HepG2 (cell line): ENCODE results near the gene AXIN2. TPM values are rescaled to one million over a fixed set of nuclear protein-coding genes. Genes with fewer than 3 reads are reported as not detected.

Experiments used
- ADNP ChIP-seq: sonication (generic); formaldehyde crosslinking; IDR thresholded peaks from 2 replicates; pipeline ENCODE4 v1.4.0; 2020; ENCODE audit warnings: missing genetic modification reagents
- ASH2L ChIP-seq: fragments of 300-600, 200-600 bp; sonication (generic); IDR thresholded peaks from 2 replicates; pipeline ENCODE4 v1.7.0; 2017; ENCODE audit warnings: low read depth, mild to moderate bottlenecking, moderate library complexity, mixed read lengths, low read length; ENCODE audit not compliant: insufficient read length
- ELF3 ChIP-seq: IDR thresholded peaks from 2 replicates; pipeline ENCODE4 v1.6.1; 2016; ENCODE audit warnings: missing genetic modification reagents, missing compliant biosample characterization
- FOSL1 ChIP-seq: sonication (generic); formaldehyde crosslinking; IDR thresholded peaks from 2 replicates; pipeline ENCODE4 v1.9.0; 2021; ENCODE audit warnings: missing genetic modification reagents, borderline replicate concordance
- KLF13 ChIP-seq: sonication (generic); formaldehyde crosslinking; IDR thresholded peaks from 2 replicates; pipeline ENCODE4 v1.4.0; 2020; ENCODE audit warnings: mild to moderate bottlenecking, missing genetic modification reagents
- KLF16 ChIP-seq, 2 experiments: sonication (generic) in 1 of 2; formaldehyde crosslinking in 1 of 2; IDR thresholded peaks; 2 replicates each; pipeline versions ENCODE4 v1.6.1 to v1.8.0; 2016 to 2023; ENCODE audit warnings: missing genetic modification reagents in 2 of 2, missing compliant biosample characterization in 1 of 2
- MYNN ChIP-seq: sonication (generic); formaldehyde crosslinking; IDR thresholded peaks from 2 replicates; pipeline ENCODE4 v1.4.0; 2020; ENCODE audit warnings: mild to moderate bottlenecking, low read depth, missing genetic modification reagents
- SALL1 ChIP-seq: sonication (generic); formaldehyde crosslinking; IDR thresholded peaks from 2 replicates; pipeline ENCODE4 v1.8.0; 2022; ENCODE audit warnings: mild to moderate bottlenecking, missing genetic modification reagents
- SALL2 ChIP-seq: sonication (generic); formaldehyde crosslinking; IDR thresholded peaks from 2 replicates; pipeline ENCODE4 v1.8.1; 2023; ENCODE audit warnings: mild to moderate bottlenecking, missing genetic modification reagents, inconsistent platforms
- SIX4 ChIP-seq: sonication (generic); formaldehyde crosslinking; IDR thresholded peaks from 2 replicates; pipeline ENCODE4 v1.4.0; 2020; ENCODE audit warnings: missing genetic modification reagents
- ZIK1 ChIP-seq: sonication (generic); formaldehyde crosslinking; IDR thresholded peaks from 2 replicates; pipeline ENCODE4 v1.5.0; 2020; ENCODE audit warnings: mild to moderate bottlenecking, low read depth, missing genetic modification reagents, borderline replicate concordance
- ZKSCAN1 ChIP-seq: fragments of 150-350 bp; IDR thresholded peaks from 2 replicates; pipeline ENCODE4 v1.6.1; 2014; ENCODE audit warnings: low read length
- ZMAT3 ChIP-seq: sonication (generic); formaldehyde crosslinking; conservative IDR thresholded peaks from 2 replicates; pipeline ENCODE4 v1.7.0; 2021; ENCODE audit warnings: missing genetic modification reagents
- ZNF605 ChIP-seq: sonication (generic); formaldehyde crosslinking; IDR thresholded peaks from 2 replicates; pipeline ENCODE4 v1.8.0; 2022; ENCODE audit warnings: mild to moderate bottlenecking, missing genetic modification reagents
- ZNF768 ChIP-seq: sonication (generic); formaldehyde crosslinking; IDR thresholded peaks from 2 replicates; pipeline ENCODE4 v1.4.0; 2020; ENCODE audit warnings: missing genetic modification reagents
- ZNF792 ChIP-seq: IDR thresholded peaks from 2 replicates; pipeline ENCODE4 v1.6.1; 2016
- ZSCAN21 ChIP-seq: sonication (generic); formaldehyde crosslinking; IDR thresholded peaks from 2 replicates; pipeline ENCODE4 v1.8.0; 2022; ENCODE audit warnings: mild to moderate bottlenecking, missing genetic modification reagents, moderate library complexity, borderline replicate concordance
- polyA plus RNA-seq, 8 experiments: library from polyadenylated mRNA; depleted of rRNA in 3 of 8; stranded (reverse) in 7 of 8; unstranded in 1 of 8; fragments of >200 nt; fragmentation: Illumina TruSeq in 4 of 8; extraction: Trizol in 4 of 8; gene quantifications; 2 replicates each; pipeline versions ENCODE4 v1.2.1 to v1.2.3, GENCODE V29; 2011 to 2016; ENCODE audit warnings: low read depth in 4 of 8, missing spikeins in 1 of 8, mixed read lengths in 1 of 8; ENCODE audit not compliant: insufficient read depth in 1 of 8
- total RNA-seq, 5 experiments: library from RNA; depleted of rRNA; stranded (reverse); fragments of >200 nt; fragmentation: Illumina TruSeq; extraction: Trizol; gene quantifications; 2 replicates each; pipeline ENCODE4 v1.2.3, GENCODE V29; 2016; ENCODE audit warnings: low read depth in 1 of 5
- TF ChIP-seq, protein P1 (sequence below), 2 experiments: sonication (generic) in 1 of 2; formaldehyde crosslinking in 1 of 2; IDR thresholded peaks; 2 replicates each; pipeline versions ENCODE4 v1.4.0 to v1.6.1; 2018 to 2020; ENCODE audit warnings: missing genetic modification reagents in 2 of 2, borderline replicate concordance in 1 of 2, low read depth in 1 of 2, mild to moderate bottlenecking in 1 of 2, missing biosample characterization in 1 of 2
- TF ChIP-seq, protein P2 (sequence below): sonication (generic); formaldehyde crosslinking; IDR thresholded peaks from 2 replicates; pipeline ENCODE4 v1.8.0; 2022; ENCODE audit warnings: mild to moderate bottlenecking, missing genetic modification reagents
- TF ChIP-seq, protein P3 (sequence below): sonication (generic); formaldehyde crosslinking; IDR thresholded peaks from 2 replicates; pipeline ENCODE4 v1.4.0; 2020; ENCODE audit warnings: missing genetic modification reagents, borderline replicate concordance
- TF ChIP-seq, protein P4 (sequence below): IDR thresholded peaks from 2 replicates; pipeline ENCODE4 v1.6.1; 2016; ENCODE audit warnings: low read depth, borderline replicate concordance

AXIN2 gene
- total and polyA plus RNA-seq, 2 of the 13 experiments (the other 11 are each of a cell fraction or from before 2014, with no cell fraction given) = 58.6 to 63.4 TPM

DNA sequence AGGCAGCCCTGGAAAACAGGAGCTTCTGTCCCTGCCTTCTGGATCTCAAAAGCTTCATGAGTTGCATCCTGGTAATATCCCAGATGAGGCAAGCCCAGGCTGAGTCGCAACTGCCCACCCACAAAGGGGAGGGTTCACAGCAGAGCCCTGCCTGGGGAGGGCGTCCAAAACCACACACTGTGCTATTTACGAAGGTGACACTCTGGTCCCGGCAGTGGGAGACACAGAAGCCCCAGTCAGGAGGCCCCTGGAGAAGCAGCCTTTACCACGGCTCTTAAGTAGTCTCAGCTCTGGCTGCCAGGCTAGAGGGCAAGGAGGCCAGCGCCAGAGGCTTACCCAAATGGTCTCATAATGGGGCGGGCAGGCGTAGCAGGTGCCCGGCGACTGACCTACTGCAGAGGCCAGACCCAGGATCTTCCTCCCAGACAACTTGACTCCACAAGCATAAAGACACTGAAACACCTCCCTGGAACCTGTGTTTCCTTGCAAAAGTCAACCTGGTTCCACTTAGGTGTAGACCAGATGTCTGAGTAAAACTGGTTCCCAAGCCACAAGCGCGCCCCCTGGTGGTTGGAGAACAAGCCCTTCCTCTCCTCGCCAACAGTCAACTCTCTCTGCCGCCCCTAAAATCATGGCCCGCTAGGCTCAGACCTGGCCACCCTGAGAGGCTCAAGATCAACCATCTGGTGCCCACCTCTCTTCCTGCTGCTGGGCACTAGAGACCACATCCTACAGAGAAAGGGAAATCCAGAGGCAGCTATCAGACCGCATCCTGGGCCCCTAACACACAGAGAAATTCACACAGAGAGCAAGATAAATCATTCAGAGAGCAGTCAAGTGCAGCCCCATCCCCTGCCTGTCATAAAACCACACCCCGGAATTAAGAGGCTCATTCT lies 5.2 kb downstream of the AXIN2 start (continued):
- TF ChIP-seq ASH2L (peak; percentile 43), ZMAT3 (CRISPR knock-in tag) (peak; percentile 42; the same call in 1 of the 2 replicates), ZSCAN21 (CRISPR knock-in tag) (0 out of 2 replicates have a peak, but pooled peaks have one; percentile 32), ZNF768 (CRISPR knock-in tag) (no peak; the same call in 1 of the 2 replicates), SIX4 (CRISPR knock-in tag) (no peak), ADNP (no peak), ZNF792 (CRISPR knock-in tag) (0 out of 2 replicates have a peak, but pooled peaks have one; percentile 10), SALL1 (CRISPR knock-in tag) (peak; percentile 55), FOSL1 (CRISPR knock-in tag) (no peak), ZNF605 (CRISPR knock-in tag) (peak; percentile 47; the same call in 1 of the 2 replicates), SALL2 (0 out of 2 replicates have a peak, but pooled peaks have one; percentile 17), ZIK1 (CRISPR knock-in tag) (0 out of 2 replicates have a peak, but pooled peaks have one; percentile 55), ELF3 (CRISPR knock-in tag) (peak; percentile 47; the same call in 1 of the 2 replicates), ZKSCAN1 (0 out of 2 replicates have a peak, but pooled peaks have one; percentile 8), KLF13 (CRISPR knock-in tag) (peak; percentile 58; the same call in 1 of the 2 replicates), KLF16 (CRISPR knock-in tag; IDR thresholded peaks at IDR 0.05) (peak in 1 of 2 experiments; percentile 64; a peak in 1 of 4 replicates), MYNN (CRISPR knock-in tag) (peak; percentile 23; the same call in 1 of the 2 replicates)
- TF ChIP-seq, protein P1, sequence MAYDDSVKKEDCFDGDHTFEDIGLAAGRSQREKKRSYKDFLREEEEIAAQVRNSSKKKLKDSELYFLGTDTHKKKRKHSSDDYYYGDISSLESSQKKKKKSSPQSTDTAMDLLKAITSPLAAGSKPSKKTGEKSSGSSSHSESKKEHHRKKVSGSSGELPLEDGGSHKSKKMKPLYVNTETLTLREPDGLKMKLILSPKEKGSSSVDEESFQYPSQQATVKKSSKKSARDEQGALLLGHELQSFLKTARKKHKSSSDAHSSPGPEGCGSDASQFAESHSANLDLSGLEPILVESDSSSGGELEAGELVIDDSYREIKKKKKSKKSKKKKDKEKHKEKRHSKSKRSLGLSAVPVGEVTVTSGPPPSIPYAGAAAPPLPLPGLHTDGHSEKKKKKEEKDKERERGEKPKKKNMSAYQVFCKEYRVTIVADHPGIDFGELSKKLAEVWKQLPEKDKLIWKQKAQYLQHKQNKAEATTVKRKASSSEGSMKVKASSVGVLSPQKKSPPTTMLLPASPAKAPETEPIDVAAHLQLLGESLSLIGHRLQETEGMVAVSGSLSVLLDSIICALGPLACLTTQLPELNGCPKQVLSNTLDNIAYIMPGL (CRISPR knock-in tag; IDR thresholded peaks at IDR 0.05; ENCODE audit: borderline replicate concordance in 1 of 2, low read depth in 1 of 2) = peak; percentile 78 to 89; a peak in 3 of 4 replicates
- TF ChIP-seq, protein P2, sequence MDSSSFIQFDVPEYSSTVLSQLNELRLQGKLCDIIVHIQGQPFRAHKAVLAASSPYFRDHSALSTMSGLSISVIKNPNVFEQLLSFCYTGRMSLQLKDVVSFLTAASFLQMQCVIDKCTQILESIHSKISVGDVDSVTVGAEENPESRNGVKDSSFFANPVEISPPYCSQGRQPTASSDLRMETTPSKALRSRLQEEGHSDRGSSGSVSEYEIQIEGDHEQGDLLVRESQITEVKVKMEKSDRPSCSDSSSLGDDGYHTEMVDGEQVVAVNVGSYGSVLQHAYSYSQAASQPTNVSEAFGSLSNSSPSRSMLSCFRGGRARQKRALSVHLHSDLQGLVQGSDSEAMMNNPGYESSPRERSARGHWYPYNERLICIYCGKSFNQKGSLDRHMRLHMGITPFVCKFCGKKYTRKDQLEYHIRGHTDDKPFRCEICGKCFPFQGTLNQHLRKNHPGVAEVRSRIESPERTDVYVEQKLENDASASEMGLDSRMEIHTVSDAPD (CRISPR knock-in tag) = peak; percentile 14; the same call in 1 of the 2 replicates
- TF ChIP-seq, protein P3, sequence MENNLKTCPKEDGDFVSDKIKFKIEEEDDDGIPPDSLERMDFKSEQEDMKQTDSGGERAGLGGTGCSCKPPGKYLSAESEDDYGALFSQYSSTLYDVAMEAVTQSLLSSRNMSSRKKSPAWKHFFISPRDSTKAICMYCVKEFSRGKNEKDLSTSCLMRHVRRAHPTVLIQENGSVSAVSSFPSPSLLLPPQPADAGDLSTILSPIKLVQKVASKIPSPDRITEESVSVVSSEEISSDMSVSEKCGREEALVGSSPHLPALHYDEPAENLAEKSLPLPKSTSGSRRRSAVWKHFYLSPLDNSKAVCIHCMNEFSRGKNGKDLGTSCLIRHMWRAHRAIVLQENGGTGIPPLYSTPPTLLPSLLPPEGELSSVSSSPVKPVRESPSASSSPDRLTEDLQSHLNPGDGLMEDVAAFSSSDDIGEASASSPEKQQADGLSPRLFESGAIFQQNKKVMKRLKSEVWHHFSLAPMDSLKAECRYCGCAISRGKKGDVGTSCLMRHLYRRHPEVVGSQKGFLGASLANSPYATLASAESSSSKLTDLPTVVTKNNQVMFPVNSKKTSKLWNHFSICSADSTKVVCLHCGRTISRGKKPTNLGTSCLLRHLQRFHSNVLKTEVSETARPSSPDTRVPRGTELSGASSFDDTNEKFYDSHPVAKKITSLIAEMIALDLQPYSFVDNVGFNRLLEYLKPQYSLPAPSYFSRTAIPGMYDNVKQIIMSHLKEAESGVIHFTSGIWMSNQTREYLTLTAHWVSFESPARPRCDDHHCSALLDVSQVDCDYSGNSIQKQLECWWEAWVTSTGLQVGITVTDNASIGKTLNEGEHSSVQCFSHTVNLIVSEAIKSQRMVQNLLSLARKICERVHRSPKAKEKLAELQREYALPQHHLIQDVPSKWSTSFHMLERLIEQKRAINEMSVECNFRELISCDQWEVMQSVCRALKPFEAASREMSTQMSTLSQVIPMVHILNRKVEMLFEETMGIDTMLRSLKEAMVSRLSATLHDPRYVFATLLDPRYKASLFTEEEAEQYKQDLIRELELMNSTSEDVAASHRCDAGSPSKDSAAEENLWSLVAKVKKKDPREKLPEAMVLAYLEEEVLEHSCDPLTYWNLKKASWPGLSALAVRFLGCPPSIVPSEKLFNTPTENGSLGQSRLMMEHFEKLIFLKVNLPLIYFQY (CRISPR knock-in tag) = 0 out of 2 replicates have a peak, but pooled peaks have one; percentile 20
- TF ChIP-seq, protein P4, sequence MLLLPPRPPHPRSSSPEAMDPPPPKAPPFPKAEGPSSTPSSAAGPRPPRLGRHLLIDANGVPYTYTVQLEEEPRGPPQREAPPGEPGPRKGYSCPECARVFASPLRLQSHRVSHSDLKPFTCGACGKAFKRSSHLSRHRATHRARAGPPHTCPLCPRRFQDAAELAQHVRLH (CRISPR knock-in tag) = peak; percentile 74
